HL-60 (cell line): Measurements from ENCODE around the gene COG7.
"Not testable (repeated sequence)": the region's sequence is repeated elsewhere in the genome, so short reads cannot be mapped to it uniquely, and the experiment has no call there.

Source experiments
- DNase-seq, 2 experiments: peaks; one replicate each; pipeline ENCODE4 v3.0.0-alpha.2; 2010 to 2020; ENCODE audit warnings: low read depth in 1 of 2, low spot score in 1 of 2
- H3K27ac ChIP-seq: fragments of 250-450 bp; sonication (Bioruptor Pico); replicated peaks from 2 replicates; pipeline ENCODE4 v1.5.1; 2020; ENCODE audit warnings: mild to moderate bottlenecking, moderate library complexity
- H3K27me3 ChIP-seq: fragments of 250-450 bp; sonication (Bioruptor Pico); 2 replicates; pipeline ENCODE4 v1.5.1; 2021; ENCODE audit warnings: mild to moderate bottlenecking, moderate library complexity; ENCODE audit not compliant: insufficient read depth, poor library complexity, severe bottlenecking
- H3K4me3 ChIP-seq: replicated peaks from 2 replicates; pipeline ENCODE4 v1.5.1; 2011; ENCODE audit warnings: mild to moderate bottlenecking, control low read depth, low read length; ENCODE audit not compliant: insufficient read depth
- CTCF ChIP-seq: IDR thresholded peaks from one replicate; pipeline ENCODE4 v1.5.1; 2011; ENCODE audit warnings: low read length, control low read depth, inconsistent platforms; ENCODE audit not compliant: insufficient read depth
- GABPA ChIP-seq: IDR thresholded peaks from 2 replicates; pipeline ENCODE4 v1.6.1; 2012; ENCODE audit warnings: low read depth
- POLR2AphosphoS5 ChIP-seq: IDR thresholded peaks from 2 replicates; pipeline ENCODE4 v1.6.1; 2012; ENCODE audit warnings: low read depth
- REST ChIP-seq: IDR thresholded peaks from 2 replicates; pipeline ENCODE4 v1.6.1; 2012; ENCODE audit warnings: low read depth; ENCODE audit not compliant: insufficient replicate concordance
- SPI1 ChIP-seq: IDR thresholded peaks from 2 replicates; pipeline ENCODE4 v1.6.1; 2012; ENCODE audit warnings: low read depth, mild to moderate bottlenecking, borderline replicate concordance

The COG7 gene

GRCh38 chr16:23368469-23368868 is 84.5 kb downstream of the COG7 start:
- no peak for DNase-seq
- no peak overlapping the region for H3K27ac ChIP-seq
- H3K27me3 ChIP-seq = no peaks in the 10 kb centered on the region
- TF ChIP-seq POLR2AphosphoS5 (no peak), REST (no peak), SPI1 (no peak), GABPA (no peak), CTCF (no peak)
- H3K4me3 ChIP-seq = no peak overlapping the region

DNA sequence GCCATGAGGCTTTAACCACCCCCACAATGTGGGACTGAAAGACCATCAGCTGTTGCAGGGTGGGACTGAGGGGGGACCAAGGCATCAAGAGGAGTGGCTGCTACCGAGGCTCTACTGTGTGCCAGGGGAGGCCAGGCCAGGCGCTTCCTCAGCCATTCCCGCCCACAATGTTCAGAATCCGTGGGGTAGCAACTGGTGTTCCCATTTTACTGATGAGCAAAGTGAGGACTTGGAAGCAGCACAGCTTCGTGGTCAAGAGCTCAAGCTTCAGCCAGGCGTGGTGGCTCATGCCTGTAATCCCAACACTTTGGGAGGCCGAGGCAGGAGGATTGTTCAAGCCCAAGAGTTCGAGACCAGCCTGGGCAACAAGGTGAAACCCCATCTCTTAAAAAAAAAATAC is 85.0 kb downstream of the COG7 start:
- no peak for DNase-seq
- H3K27me3 ChIP-seq = no peaks in the 10 kb centered on the region
- no peak for TF ChIP-seq REST
- TF ChIP-seq GABPA = no peak
- no peak for TF ChIP-seq POLR2AphosphoS5
- TF ChIP-seq CTCF = no peak
- TF ChIP-seq SPI1 = no peak
- H3K27ac ChIP-seq = no peak overlapping the region
- H3K4me3 ChIP-seq = no peak overlapping the region

- Histone ChIP-seq H3K27me3 (no peaks in the 10 kb centered on the region), H3K27ac (no peak overlapping the region), H3K4me3 (no peak overlapping the region)
- TF ChIP-seq CTCF (no peak), POLR2AphosphoS5 (no peak), GABPA (no peak), REST (no peak), SPI1 (no peak)
- no peak for DNase-seq
Observed at GRCh38 chr16:23367564-23367963, 85.4 kb downstream of the COG7 start.

GRCh38 chr16:23366341-23366740 is 86.6 kb downstream of the COG7 start:
- H3K27me3 ChIP-seq, H3K27ac ChIP-seq, DNase-seq, H3K4me3 ChIP-seq: not testable (repeated sequence)
